ENCODE measurements around the gene ZFX. TPM values are rescaled to one million over a fixed set of nuclear protein-coding genes. Genes with fewer than 3 reads are reported as not detected.

Gene ZFX
- total RNA-seq, 1 experiment from 2014 or later: 36.1 TPM

GRCh38 chrX:24150898-24151297 is 1.4 kb downstream of the ZFX start:
- Histone ChIP-seq H3K27me3 (replicated peaks; ENCODE audit: control insufficient read depth, insufficient read depth, low read length) (no peaks in the 10 kb centered on the region), H3K36me3 (ENCODE audit: control insufficient read depth, insufficient read depth, low read length) (no peaks in the 10 kb centered on the region), H3K4me3 (ENCODE audit: low read depth, low read length) (peak overlapping the region; percentile 75), H3K9me3 (no peaks in the 10 kb centered on the region), H3K4me1 (peaks cover 34% of the 10 kb centered on the region)
- intact Hi-C loops (cut with micrococcal nuclease; ENCODE audit: unreplicated experiment): loop anchor here (1.0 to 5.0 kb wide), 3 partner anchors 36 to 97 kb away; partner anchors contain the start of gene EIF2S3
- DNase-seq: no peak
- ChIA-PET CTCF (interaction anchor here (0.6 kb wide), 1 partner anchor 13 kb away, joined by 4 read pairs; no protein-coding TSS in a partner anchor), POLR2A (interaction anchor here (1.5 kb wide), 1 partner anchor 66 kb away, joined by 6 read pairs; no protein-coding TSS in a partner anchor)
- peak overlapping the region; percentile 80 for H3K4me3 Mint-ChIP-seq (ENCODE audit: unreplicated experiment)
- no peaks in the 10 kb centered on the region for H3K27me3 Mint-ChIP-seq (ENCODE audit: insufficient read depth, unreplicated experiment)
- no peak for TF ChIP-seq CTCF (IDR thresholded peaks at IDR 0.05; ENCODE audit: insufficient read depth in 1 of 2, low read depth in 1 of 2, low read length in 1 of 2, severe bottlenecking in 1 of 2, unreplicated experiment in 1 of 2)
- BruUV-seq (replicated peaks): TSS peak; percentile 38
- H3K36me3 Mint-ChIP-seq (ENCODE audit: insufficient read depth, unreplicated experiment): peaks cover 37% of the 10 kb centered on the region
- H3K27ac Mint-ChIP-seq (ENCODE audit: unreplicated experiment): peak overlapping the region; percentile 59
- H3K4me1 Mint-ChIP-seq (ENCODE audit: low read depth, unreplicated experiment): peaks cover 18% of the 10 kb centered on the region
- no peaks in the 10 kb centered on the region for H3K9me3 Mint-ChIP-seq (ENCODE audit: unreplicated experiment)

GRCh38 chrX:24151513-24151912 is 2.0 kb downstream of the ZFX start:
- Histone ChIP-seq H3K36me3 (ENCODE audit: control insufficient read depth, insufficient read depth, low read length) (no peaks in the 10 kb centered on the region), H3K27me3 (replicated peaks; ENCODE audit: control insufficient read depth, insufficient read depth, low read length) (no peaks in the 10 kb centered on the region), H3K4me3 (ENCODE audit: low read depth, low read length) (peak overlapping the region; percentile 75), H3K4me1 (peaks cover 33% of the 10 kb centered on the region), H3K9me3 (no peaks in the 10 kb centered on the region)
- Mint-ChIP-seq H3K4me1 (ENCODE audit: low read depth, unreplicated experiment) (peaks cover 17% of the 10 kb centered on the region), H3K9me3 (ENCODE audit: unreplicated experiment) (no peaks in the 10 kb centered on the region), H3K4me3 (ENCODE audit: unreplicated experiment) (peak overlapping the region; percentile 80), H3K27ac (ENCODE audit: unreplicated experiment) (no peak overlapping the region), H3K27me3 (ENCODE audit: insufficient read depth, unreplicated experiment) (no peaks in the 10 kb centered on the region), H3K36me3 (ENCODE audit: insufficient read depth, unreplicated experiment) (peaks cover 42% of the 10 kb centered on the region)
- DNase-seq: no peak
- POLR2A ChIA-PET: no interaction called here
- no TSS peak for BruUV-seq (replicated peaks)
- CTCF ChIA-PET: no interaction called here
- intact Hi-C loops (cut with micrococcal nuclease; ENCODE audit: unreplicated experiment): loop anchor here (5.0 kb wide), 1 partner anchor 36 kb away; no protein-coding TSS in a partner anchor
- no peak for TF ChIP-seq CTCF (IDR thresholded peaks at IDR 0.05; ENCODE audit: insufficient read depth in 1 of 2, low read depth in 1 of 2, low read length in 1 of 2, severe bottlenecking in 1 of 2, unreplicated experiment in 1 of 2)

GRCh38 chrX:24153178-24153795 is 3.8 kb downstream of the ZFX start:
- H3K9me3 Mint-ChIP-seq (ENCODE audit: unreplicated experiment): no peaks in the 10 kb centered on the region
- Histone ChIP-seq H3K4me3 (ENCODE audit: low read depth, low read length) (no peak overlapping the region), H3K9me3 (no peaks in the 10 kb centered on the region), H3K4me1 (peaks cover 22% of the 10 kb centered on the region), H3K27me3 (replicated peaks; ENCODE audit: control insufficient read depth, insufficient read depth, low read length) (no peaks in the 10 kb centered on the region), H3K36me3 (ENCODE audit: control insufficient read depth, insufficient read depth, low read length) (no peaks in the 10 kb centered on the region)
- H3K27ac Mint-ChIP-seq (ENCODE audit: unreplicated experiment): peak overlapping the region; percentile 63
- peaks cover 43% of the 10 kb centered on the region for H3K36me3 Mint-ChIP-seq (ENCODE audit: insufficient read depth, unreplicated experiment)
- POLR2A ChIA-PET: no interaction called here
- no peaks in the 10 kb centered on the region for H3K27me3 Mint-ChIP-seq (ENCODE audit: insufficient read depth, unreplicated experiment)
- peak overlapping the region; percentile 58 for H3K4me3 Mint-ChIP-seq (ENCODE audit: unreplicated experiment)
- no TSS peak for BruUV-seq (replicated peaks)
- CTCF ChIA-PET: no interaction called here
- no peak for TF ChIP-seq CTCF (IDR thresholded peaks at IDR 0.05; ENCODE audit: insufficient read depth in 1 of 2, low read depth in 1 of 2, low read length in 1 of 2, severe bottlenecking in 1 of 2, unreplicated experiment in 1 of 2)
- peaks cover 14% of the 10 kb centered on the region for H3K4me1 Mint-ChIP-seq (ENCODE audit: low read depth, unreplicated experiment)
- intact Hi-C loops (cut with micrococcal nuclease; ENCODE audit: unreplicated experiment): loop anchor here (5.0 kb wide), 1 partner anchor 34 kb away; no protein-coding TSS in a partner anchor
- no peak for DNase-seq
